Lower leg skin (tissue), 3 donors: ENCODE results near the gene ST3GAL3.

Source experiments
- CTCF ChIP-seq, 3 donors: fragments of 450-650 bp; IDR thresholded peaks; one replicate each; pipeline ENCODE4 v1.5.1; 2016; ENCODE audit warnings: antibody characterized with exemption in 3 of 3, mild to moderate bottlenecking in 3 of 3, moderate library complexity in 2 of 3
- POLR2A ChIP-seq, 2 donors: fragments of 450-650 bp; IDR thresholded peaks; one replicate each; pipeline ENCODE4 v1.6.1; 2016 to 2017; ENCODE audit warnings: antibody characterized with exemption in 2 of 2, mild to moderate bottlenecking in 1 of 2, moderate library complexity in 1 of 2

- no peak for TF ChIP-seq CTCF (IDR thresholded peaks at IDR 0.05)
- TF ChIP-seq POLR2A (IDR thresholded peaks at IDR 0.05) = no peak
Measured at GRCh38 chr1:43757343-43758053, 50.2 kb downstream of the ST3GAL3 start.
